ENCODE results near the gene ADAM10. TPM values are rescaled to one million over a fixed set of nuclear protein-coding genes. Genes with fewer than 3 reads are reported as not detected.

The ADAM10 gene
- total RNA-seq, 1 experiment from 2014 or later, result 170 TPM

DNA sequence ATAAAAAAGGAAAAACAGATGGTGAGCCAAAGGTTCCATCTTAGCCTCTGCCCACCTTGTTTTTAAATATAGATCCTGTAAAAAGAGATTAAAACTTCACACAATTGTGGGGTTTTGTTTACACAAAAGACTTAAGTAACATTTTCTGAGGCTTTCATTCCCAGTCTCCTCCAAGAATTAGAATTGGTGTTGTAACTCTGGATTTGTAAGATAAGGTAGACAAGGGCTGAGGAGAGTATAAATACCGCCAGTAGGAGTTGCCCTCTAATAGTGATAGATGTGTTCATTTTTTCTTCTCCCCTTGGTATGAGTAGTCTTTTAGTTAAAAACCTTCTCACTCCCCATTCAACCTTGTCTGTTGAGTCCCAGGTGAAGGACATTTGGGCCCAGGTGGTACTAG is 30.0 kb upstream of the ADAM10 start:
- Mint-ChIP-seq H3K27ac (ENCODE audit: unreplicated experiment) (no peak overlapping the region), H3K36me3 (ENCODE audit: insufficient read depth, unreplicated experiment) (peaks cover 13% of the 10 kb centered on the region), H3K4me3 (ENCODE audit: unreplicated experiment) (no peak overlapping the region), H3K4me1 (ENCODE audit: low read depth, unreplicated experiment) (peaks cover 6% of the 10 kb centered on the region), H3K9me3 (ENCODE audit: unreplicated experiment) (no peaks in the 10 kb centered on the region), H3K27me3 (ENCODE audit: insufficient read depth, unreplicated experiment) (no peaks in the 10 kb centered on the region)
- TF ChIP-seq CTCF (IDR thresholded peaks at IDR 0.05; ENCODE audit: insufficient read depth in 1 of 2, low read depth in 1 of 2, low read length in 1 of 2, severe bottlenecking in 1 of 2, unreplicated experiment in 1 of 2), result no peak
- H3K4me3 ChIP-seq (ENCODE audit: low read depth, low read length), result no peak overlapping the region
- ChIA-PET POLR2A (no interaction called here), CTCF (no interaction called here)
- H3K27me3 ChIP-seq (replicated peaks; ENCODE audit: control insufficient read depth, insufficient read depth, low read length), result no peaks in the 10 kb centered on the region
- H3K9me3 ChIP-seq, result no peaks in the 10 kb centered on the region
- peaks cover 7% of the 10 kb centered on the region for H3K4me1 ChIP-seq
- no peak for DNase-seq
- BruUV-seq (replicated peaks), result no TSS peak
- H3K36me3 ChIP-seq (ENCODE audit: control insufficient read depth, insufficient read depth, low read length), result no peaks in the 10 kb centered on the region; the same call in 1 of the 2 replicates
- intact Hi-C loops (cut with micrococcal nuclease; ENCODE audit: unreplicated experiment), result loop anchor here (10.0 kb wide), 1 partner anchor 315 kb away; no protein-coding TSS in a partner anchor

GRCh38 chr15:58777107-58777506 is 27.6 kb upstream of the ADAM10 start:
- Mint-ChIP-seq H3K4me1 (ENCODE audit: low read depth, unreplicated experiment) (peaks cover 6% of the 10 kb centered on the region), H3K27me3 (ENCODE audit: insufficient read depth, unreplicated experiment) (no peaks in the 10 kb centered on the region), H3K36me3 (ENCODE audit: insufficient read depth, unreplicated experiment) (peaks cover 5% of the 10 kb centered on the region), H3K27ac (ENCODE audit: unreplicated experiment) (no peak overlapping the region), H3K9me3 (ENCODE audit: unreplicated experiment) (no peaks in the 10 kb centered on the region), H3K4me3 (ENCODE audit: unreplicated experiment) (no peak overlapping the region)
- TF ChIP-seq CTCF (IDR thresholded peaks at IDR 0.05; ENCODE audit: insufficient read depth in 1 of 2, low read depth in 1 of 2, low read length in 1 of 2, severe bottlenecking in 1 of 2, unreplicated experiment in 1 of 2), result no peak
- no peak for DNase-seq
- POLR2A ChIA-PET, result no interaction called here
- CTCF ChIA-PET, result no interaction called here
- intact Hi-C loops (cut with micrococcal nuclease; ENCODE audit: unreplicated experiment), result loop anchor here (10.0 kb wide), 1 partner anchor 312 kb away; no protein-coding TSS in a partner anchor
- H3K4me3 ChIP-seq (ENCODE audit: low read depth, low read length), result no peak overlapping the region
- H3K9me3 ChIP-seq, result no peaks in the 10 kb centered on the region
- BruUV-seq (replicated peaks), result no TSS peak
- H3K4me1 ChIP-seq, result peaks cover 13% of the 10 kb centered on the region
- no peaks in the 10 kb centered on the region for H3K36me3 ChIP-seq (ENCODE audit: control insufficient read depth, insufficient read depth, low read length)
- no peaks in the 10 kb centered on the region for H3K27me3 ChIP-seq (replicated peaks; ENCODE audit: control insufficient read depth, insufficient read depth, low read length)

DNA sequence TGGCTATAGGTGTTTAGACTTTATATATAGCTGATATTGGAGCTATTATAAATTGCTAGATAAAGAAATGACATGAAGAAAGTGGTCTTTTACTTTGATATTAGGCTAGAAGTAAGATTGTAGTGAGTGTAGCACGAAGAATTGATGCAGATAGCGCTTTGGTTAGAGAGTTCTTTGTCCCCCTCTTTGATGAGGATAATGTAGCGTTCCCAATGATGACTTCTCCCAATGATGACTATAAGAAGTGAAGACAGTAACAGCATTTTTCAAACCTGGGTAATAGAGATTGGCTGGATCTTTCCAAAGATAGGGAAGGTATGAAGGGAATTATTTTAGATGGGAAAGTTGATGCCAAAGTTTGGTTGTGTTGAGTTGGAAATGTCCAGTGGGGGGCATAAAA is 25.9 kb upstream of the ADAM10 start:
- CTCF ChIA-PET, result no interaction called here
- H3K27me3 ChIP-seq (replicated peaks; ENCODE audit: control insufficient read depth, insufficient read depth, low read length), result no peaks in the 10 kb centered on the region
- Mint-ChIP-seq H3K9me3 (ENCODE audit: unreplicated experiment) (no peaks in the 10 kb centered on the region), H3K4me1 (ENCODE audit: low read depth, unreplicated experiment) (peaks cover 6% of the 10 kb centered on the region), H3K27ac (ENCODE audit: unreplicated experiment) (no peak overlapping the region), H3K36me3 (ENCODE audit: insufficient read depth, unreplicated experiment) (peaks cover 15% of the 10 kb centered on the region), H3K4me3 (ENCODE audit: unreplicated experiment) (no peak overlapping the region), H3K27me3 (ENCODE audit: insufficient read depth, unreplicated experiment) (no peaks in the 10 kb centered on the region)
- no peaks in the 10 kb centered on the region for H3K9me3 ChIP-seq
- no peak for TF ChIP-seq CTCF (IDR thresholded peaks at IDR 0.05; ENCODE audit: insufficient read depth in 1 of 2, low read depth in 1 of 2, low read length in 1 of 2, severe bottlenecking in 1 of 2, unreplicated experiment in 1 of 2)
- peaks cover 13% of the 10 kb centered on the region for H3K4me1 ChIP-seq
- intact Hi-C loops (cut with micrococcal nuclease; ENCODE audit: unreplicated experiment), result loop anchor here (10.0 kb wide), 1 partner anchor 311 kb away; no protein-coding TSS in a partner anchor
- H3K4me3 ChIP-seq (ENCODE audit: low read depth, low read length), result no peak overlapping the region
- no TSS peak for BruUV-seq (replicated peaks)
- DNase-seq, result no peak
- no peaks in the 10 kb centered on the region for H3K36me3 ChIP-seq (ENCODE audit: control insufficient read depth, insufficient read depth, low read length)
- POLR2A ChIA-PET, result no interaction called here
